Skeletal muscle tissue (tissue), 4 donors: ENCODE measurements around the gene SLC22A4. TPM values are rescaled to one million over a fixed set of nuclear protein-coding genes. Genes with fewer than 3 reads are reported as not detected.

Experiments used
- H3K27ac ChIP-seq: one replicate; pipeline ENCODE4 v1.7.0; 2013; ENCODE audit warnings: mild to moderate bottlenecking, low read depth, low read length, inconsistent platforms
- H3K27me3 ChIP-seq, 3 donors: one replicate each; pipeline ENCODE4 v1.7.0; 2013; ENCODE audit warnings: low read length in 3 of 3; ENCODE audit not compliant: control insufficient read depth in 3 of 3, insufficient read depth in 3 of 3
- H3K36me3 ChIP-seq, 3 donors: one replicate each; pipeline ENCODE4 v1.7.0; 2013; ENCODE audit warnings: low read length in 3 of 3; ENCODE audit not compliant: control insufficient read depth in 3 of 3, insufficient read depth in 3 of 3
- H3K4me1 ChIP-seq, 3 donors: one replicate each; pipeline ENCODE4 v1.7.0; 2013; ENCODE audit warnings: low read length in 3 of 3, mild to moderate bottlenecking in 3 of 3; ENCODE audit not compliant: control insufficient read depth in 3 of 3, insufficient read depth in 3 of 3
- H3K4me3 ChIP-seq, 3 donors: one replicate each; pipeline ENCODE4 v1.7.0; 2013; ENCODE audit warnings: low read length in 3 of 3
- H3K9ac ChIP-seq, 3 donors: one replicate each; pipeline ENCODE4 v1.7.0; 2013; ENCODE audit warnings: low read length in 3 of 3, mild to moderate bottlenecking in 3 of 3, moderate library complexity in 2 of 3, low read depth in 1 of 3
- H3K9me3 ChIP-seq, 3 donors: one replicate each; pipeline ENCODE4 v1.7.0; 2013; ENCODE audit warnings: low read length in 3 of 3; ENCODE audit not compliant: control insufficient read depth in 3 of 3
- total RNA-seq: library from RNA; depleted of rRNA; stranded (reverse); fragments of >200 nt; gene quantifications from one replicate; pipeline ENCODE4 v1.2.3, GENCODE V29; 2014
- donor health status: Osteomylitis.

Gene SLC22A4
- total RNA-seq, 1 donor from 2014 or later: 3.1 TPM

DNA sequence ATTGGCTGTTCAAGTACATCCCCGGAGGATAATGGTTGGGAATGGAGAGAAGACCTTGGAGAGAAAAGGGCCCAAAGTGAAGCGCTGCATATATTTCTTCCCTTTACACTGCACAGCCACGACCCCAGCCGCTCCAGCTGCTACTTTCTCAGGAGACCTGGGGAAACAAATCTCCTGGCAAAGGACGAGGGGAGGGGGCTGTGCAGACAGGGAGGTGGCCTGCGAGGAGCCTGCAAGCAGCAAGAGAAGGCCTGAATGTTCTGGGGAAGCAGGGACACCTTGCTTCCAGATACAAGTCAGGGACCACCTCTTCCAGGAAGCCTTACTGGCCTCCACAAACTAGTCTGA, 37.4 kb upstream of the SLC22A4 start:
- H3K9ac ChIP-seq: peak overlapping the region in 1 of 3 donors; percentile 54
- no peak overlapping the region for H3K4me3 ChIP-seq
- H3K9me3 ChIP-seq: no peaks in the 10 kb centered on the region
- H3K36me3 ChIP-seq: no peaks in the 10 kb centered on the region
- peaks cover 5 to 23% (median 6%) of the 10 kb centered on the region in 3 donors for H3K27me3 ChIP-seq
- no peak overlapping the region for H3K27ac ChIP-seq
- H3K4me1 ChIP-seq: peaks cover 33 to 43% (median 38%) of the 10 kb centered on the region in 3 donors

DNA sequence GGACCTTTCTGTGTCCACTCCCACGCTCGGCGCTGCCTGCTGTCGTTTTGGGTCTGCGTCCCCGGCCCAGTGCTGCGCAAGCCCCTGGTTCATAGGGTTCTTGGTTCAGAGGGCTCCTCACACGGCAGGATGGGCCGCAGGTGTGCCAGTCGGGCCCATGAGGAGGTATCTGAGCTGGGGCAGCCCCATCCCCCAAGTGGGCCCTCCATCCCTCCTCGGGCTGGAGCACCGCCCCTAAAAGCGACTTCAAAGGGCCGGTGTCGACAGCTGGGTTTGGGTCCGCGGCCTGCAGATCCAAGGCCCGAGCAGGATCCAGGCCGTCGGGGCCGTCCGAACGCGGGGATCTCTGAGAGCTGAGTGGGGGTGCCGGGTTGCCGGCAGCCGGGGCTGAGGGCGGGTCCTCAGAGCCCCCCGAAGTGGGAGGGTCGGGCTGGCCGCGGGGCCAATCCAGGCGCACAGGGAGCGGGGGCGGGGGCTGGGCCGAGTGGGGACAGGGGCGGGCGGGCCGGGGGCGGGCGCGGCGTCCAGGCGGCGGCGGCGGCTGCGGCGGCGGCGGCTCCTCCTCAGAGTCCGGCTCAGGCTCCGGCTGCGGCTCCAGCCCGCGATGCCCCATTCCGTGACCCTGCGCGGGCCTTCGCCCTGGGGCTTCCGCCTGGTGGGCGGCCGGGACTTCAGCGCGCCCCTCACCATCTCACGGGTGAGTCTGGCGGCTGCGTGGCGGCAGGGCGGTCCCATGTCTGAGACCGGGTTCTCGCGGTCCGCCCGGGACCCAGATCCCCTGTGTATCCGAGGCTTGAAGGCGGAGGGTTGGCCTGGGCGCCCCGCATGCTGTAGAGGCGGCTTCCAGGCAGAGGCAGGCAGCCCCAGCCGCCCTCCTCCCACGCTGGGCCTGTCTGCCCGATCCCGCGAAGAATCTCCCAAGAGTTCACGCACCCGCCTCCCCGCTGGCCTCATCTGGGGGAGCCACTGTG, 36.8 kb upstream of the SLC22A4 start, which contains the start of gene PDLIM4:
TSS of gene PDLIM4 (plus strand) at position 566 of the 971 bp plus-strand sequence. CDS start at position 605, 39 bp downstream.
- peaks cover 33 to 49% (median 44%) of the 10 kb centered on the region in 3 donors for H3K4me1 ChIP-seq
- peak within 1 kb of the TSS; percentile 91 for H3K27ac ChIP-seq
- H3K27me3 ChIP-seq: peaks cover 5 to 23% (median 6%) of the 10 kb centered on the region in 3 donors
- H3K9ac ChIP-seq: peak within 1 kb of the TSS; percentile 75 to 81 (median 80)
- H3K4me3 ChIP-seq: peak within 1 kb of the TSS; percentile 65 to 68 (median 66)
- no peaks in the 10 kb centered on the region for H3K9me3 ChIP-seq
- peaks cover 0 to 1% (median 0%) of the 10 kb centered on the region in 3 donors for H3K36me3 ChIP-seq

DNA sequence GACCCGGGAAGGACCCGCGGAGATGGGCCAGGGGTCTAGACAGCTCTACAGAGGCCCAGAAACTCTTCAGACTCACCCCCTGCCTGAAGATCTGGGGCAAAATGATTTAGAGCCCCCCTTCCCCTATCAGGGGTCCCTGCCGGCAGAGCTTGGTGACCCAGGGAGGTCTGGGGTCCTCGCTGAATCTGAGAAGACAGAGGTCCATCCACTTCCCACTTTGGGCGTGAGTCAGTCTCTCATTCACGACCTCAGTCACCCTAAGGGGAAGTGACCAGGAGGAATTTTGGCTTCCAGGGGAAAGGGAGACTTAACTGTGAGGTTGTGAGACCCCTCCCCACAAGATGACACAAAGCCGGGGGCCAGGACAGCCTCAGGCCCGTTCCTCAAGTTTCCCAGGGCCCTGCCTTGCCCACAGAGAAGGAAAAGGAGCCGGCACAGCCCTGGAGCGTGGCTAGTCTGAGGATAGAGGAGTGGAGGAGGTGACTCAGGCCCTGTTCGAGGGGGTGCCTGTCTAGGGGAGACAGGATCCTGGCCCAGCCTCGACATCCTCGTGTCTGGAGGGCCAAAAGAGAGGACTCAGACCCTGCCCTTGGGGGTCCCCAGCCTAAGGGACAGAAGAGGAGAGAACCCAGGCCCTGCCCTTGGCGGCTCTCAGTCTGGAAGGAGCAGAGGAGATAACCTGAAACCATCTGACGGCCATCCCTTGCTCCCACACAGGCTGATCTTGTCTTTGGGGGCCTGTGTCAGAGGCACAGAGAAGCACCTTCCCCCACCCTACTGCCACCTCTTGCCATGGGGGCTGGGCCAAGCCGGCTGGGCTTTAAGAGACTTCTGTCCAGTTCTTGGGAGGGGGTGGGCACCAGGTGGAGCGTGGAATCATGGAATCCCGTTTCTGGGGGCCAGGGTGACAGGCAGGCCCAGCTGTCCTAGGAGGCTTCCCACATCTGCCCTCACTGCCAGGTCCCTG, 35.8 kb upstream of the SLC22A4 start:
- H3K4me1 ChIP-seq: peaks cover 33 to 53% (median 48%) of the 10 kb centered on the region in 3 donors
- peak overlapping the region; percentile 91 for H3K27ac ChIP-seq
- H3K36me3 ChIP-seq: peaks cover 0 to 2% (median 0%) of the 10 kb centered on the region in 3 donors
- H3K9me3 ChIP-seq: no peaks in the 10 kb centered on the region
- peaks cover 5 to 23% (median 6%) of the 10 kb centered on the region in 3 donors for H3K27me3 ChIP-seq
- peak overlapping the region; percentile 75 to 81 (median 80) for H3K9ac ChIP-seq
- peak overlapping the region; percentile 65 to 68 (median 66) for H3K4me3 ChIP-seq

DNA sequence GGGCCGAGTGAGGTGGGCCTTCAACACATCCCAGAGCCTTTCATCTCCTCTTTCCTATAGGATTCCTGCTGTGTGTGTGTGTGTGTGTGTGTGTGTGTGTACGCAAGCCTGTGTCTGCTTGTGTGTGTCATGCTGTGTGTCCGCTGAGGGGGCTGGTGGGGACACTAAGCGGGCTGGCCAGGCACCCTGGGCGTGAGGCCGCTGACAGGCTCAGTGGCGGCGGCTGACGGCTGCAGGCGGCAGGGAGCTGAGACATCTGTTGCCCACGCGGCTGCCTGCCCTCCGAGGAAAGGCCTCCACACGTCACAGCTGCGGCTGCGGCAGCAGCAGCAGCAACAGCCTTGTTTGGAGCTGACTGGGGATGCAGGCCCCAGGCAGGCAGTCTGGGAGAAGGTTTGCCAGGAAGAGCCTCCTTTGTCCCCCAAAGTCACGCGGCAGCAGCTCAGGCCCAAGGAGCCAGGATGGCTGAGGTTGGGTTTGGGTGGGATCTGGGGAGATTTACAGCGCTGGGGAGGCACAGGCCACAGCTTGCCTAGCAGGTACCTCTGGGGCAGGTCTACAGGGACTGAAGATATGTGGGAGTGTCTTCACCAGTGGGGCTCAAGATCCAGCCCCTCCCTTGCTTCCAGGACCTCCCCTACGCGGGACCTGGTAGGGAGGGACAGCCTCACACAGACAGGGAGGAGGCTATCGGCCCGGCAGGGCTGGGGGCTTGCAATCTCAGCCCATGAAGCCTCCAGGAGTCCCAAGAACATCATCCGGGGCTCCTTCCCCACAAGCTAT, 34.9 kb upstream of the SLC22A4 start:
- Histone ChIP-seq H3K4me3 (peak overlapping the region; percentile 52 to 66 (median 65)), H3K27ac (peak overlapping the region; percentile 91), H3K27me3 (peaks cover 5 to 23% (median 6%) of the 10 kb centered on the region in 3 donors), H3K9ac (peak overlapping the region; percentile 75 to 81 (median 80)), H3K4me1 (peaks cover 41 to 54% (median 52%) of the 10 kb centered on the region in 3 donors), H3K9me3 (no peaks in the 10 kb centered on the region), H3K36me3 (peaks cover 0 to 2% (median 0%) of the 10 kb centered on the region in 3 donors)

DNA sequence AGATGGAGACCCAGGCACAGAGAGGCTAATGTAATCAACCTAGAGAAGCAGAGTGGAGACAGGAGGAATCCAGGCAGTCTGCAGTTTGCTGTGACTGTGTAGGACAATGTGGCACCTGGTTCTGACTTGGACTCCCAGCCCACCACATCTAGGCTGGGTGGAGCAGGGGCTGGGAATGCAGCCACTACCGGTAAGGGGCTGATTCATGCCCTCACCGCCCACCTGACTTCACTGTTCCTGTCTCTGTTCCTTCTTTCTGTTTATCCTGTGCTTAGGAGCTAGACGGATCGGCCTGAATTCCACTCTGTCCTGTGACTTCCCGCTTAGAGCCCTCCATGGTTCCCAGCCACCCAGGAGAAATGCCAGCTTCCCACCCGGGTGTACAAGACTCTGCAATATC, 34.1 kb upstream of the SLC22A4 start:
- H3K4me1 ChIP-seq: peaks cover 41 to 52% (median 52%) of the 10 kb centered on the region in 3 donors
- H3K9me3 ChIP-seq: no peaks in the 10 kb centered on the region
- H3K27me3 ChIP-seq: peaks cover 5 to 23% (median 6%) of the 10 kb centered on the region in 3 donors
- H3K36me3 ChIP-seq: peaks cover 0 to 2% (median 0%) of the 10 kb centered on the region in 3 donors
- H3K4me3 ChIP-seq: peak overlapping the region in 1 of 3 donors; percentile 65
- peak overlapping the region in 1 of 3 donors; percentile 47 for H3K9ac ChIP-seq
- peak overlapping the region; percentile 91 for H3K27ac ChIP-seq

DNA sequence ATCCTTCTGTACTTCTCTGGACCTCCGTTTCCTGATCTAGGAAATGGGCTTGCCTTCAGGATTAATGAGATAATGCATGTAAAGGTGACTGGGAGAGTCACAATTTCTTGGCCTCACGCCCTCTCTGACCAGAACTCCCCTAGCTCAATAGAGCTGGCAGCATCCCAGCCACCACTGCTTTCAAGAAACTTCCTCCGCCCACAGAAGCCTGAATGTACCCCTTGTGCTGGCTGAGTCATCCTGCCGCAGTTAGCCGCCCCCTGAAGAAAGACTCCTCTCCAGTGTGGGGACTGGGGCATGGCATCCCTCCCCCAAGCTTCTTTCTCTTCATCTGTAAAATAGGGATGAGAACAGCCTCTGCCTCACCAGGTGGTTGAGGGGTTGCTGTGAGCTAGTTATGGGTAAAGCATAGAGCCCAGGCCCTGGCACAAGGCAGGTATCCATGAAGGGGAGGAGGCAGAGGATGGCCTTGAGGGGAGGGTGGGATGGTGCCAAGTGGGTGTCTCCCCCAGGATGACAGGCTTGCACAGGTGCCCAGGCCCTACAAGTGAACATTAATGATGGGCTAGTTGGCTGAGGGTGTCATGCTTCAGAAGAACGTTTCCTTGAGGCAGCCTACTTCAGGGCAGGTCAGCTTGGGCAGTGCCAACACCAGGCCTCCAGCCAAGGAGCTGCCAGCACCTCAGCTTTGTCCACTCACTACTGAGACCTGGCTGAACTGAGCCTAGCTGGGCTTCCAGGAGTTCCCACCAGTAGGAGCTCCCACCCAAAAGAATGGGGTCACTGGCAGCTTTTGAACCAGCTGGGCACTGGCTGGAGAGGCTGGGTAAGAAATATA, 33.3 kb upstream of the SLC22A4 start:
- H3K9me3 ChIP-seq: no peaks in the 10 kb centered on the region
- peak overlapping the region; percentile 91 for H3K27ac ChIP-seq
- no peak overlapping the region for H3K9ac ChIP-seq
- peaks cover 47 to 59% (median 57%) of the 10 kb centered on the region in 3 donors for H3K4me1 ChIP-seq
- H3K27me3 ChIP-seq: peaks cover 5 to 22% (median 6%) of the 10 kb centered on the region in 3 donors
- H3K4me3 ChIP-seq: no peak overlapping the region
- peaks cover 0 to 2% (median 0%) of the 10 kb centered on the region in 3 donors for H3K36me3 ChIP-seq

DNA sequence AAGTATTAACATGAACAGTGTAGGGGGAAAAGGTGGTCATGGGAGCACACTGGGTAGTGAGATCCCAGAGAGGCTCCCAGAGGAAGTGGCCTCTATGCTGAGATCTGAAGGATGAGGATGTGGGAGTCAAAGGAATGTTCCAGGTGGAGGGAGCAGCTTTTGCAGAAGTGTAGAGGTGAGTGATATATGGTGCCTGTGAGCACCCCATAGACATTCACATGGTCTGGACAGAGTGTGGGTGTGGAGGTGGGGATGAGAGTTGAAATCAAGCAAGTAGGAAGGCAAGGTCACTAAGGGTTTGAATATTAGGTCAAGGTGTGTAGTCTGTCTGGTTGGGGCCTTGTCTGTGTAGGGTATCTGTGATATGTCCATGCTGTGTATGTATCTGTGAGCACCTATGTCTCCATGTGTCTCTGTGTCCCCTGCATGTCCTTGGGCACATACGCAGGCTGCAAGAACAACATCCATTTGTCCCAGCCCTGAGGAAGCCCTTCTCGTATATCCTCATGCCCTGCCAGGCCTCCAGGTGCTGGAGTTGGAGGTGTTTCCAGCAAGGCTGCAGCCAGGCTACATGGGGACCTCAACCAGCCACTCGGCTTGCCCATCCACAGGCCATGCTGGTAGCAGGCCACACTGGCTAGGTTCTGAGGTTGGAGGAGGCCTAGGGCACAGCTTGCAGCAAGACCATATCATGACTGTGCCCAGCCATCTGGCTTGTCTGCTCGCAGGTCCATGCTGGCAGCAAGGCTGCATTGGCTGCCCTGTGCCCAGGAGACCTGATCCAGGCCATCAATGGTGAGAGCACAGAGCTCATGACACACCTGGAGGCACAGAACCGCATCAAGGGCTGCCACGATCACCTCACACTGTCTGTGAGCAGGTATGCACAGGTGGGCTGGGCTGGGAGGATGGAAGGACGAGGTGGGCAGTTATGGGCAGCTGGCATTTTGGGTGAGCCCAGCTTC, 32.0 kb upstream of the SLC22A4 start:
- peaks cover 54 to 68% (median 61%) of the 10 kb centered on the region in 3 donors for H3K4me1 ChIP-seq
- peaks cover 0 to 2% (median 0%) of the 10 kb centered on the region in 3 donors for H3K36me3 ChIP-seq

More for the DNA sequence above, 32.0 kb upstream of the SLC22A4 start:
- Histone ChIP-seq H3K9me3 (no peaks in the 10 kb centered on the region), H3K4me3 (no peak overlapping the region), H3K27me3 (peaks cover 0 to 12% (median 4%) of the 10 kb centered on the region in 3 donors), H3K27ac (no peak overlapping the region), H3K9ac (peak overlapping the region in 1 of 3 donors; percentile 25)
